ENCODE measurements around the gene PSD4.

The PSD4 gene

GRCh38 chr2:113238871-113239839, 65.4 kb downstream of the PSD4 start:
- no peak for DNase-seq (ENCODE audit: low spot score)

DNA sequence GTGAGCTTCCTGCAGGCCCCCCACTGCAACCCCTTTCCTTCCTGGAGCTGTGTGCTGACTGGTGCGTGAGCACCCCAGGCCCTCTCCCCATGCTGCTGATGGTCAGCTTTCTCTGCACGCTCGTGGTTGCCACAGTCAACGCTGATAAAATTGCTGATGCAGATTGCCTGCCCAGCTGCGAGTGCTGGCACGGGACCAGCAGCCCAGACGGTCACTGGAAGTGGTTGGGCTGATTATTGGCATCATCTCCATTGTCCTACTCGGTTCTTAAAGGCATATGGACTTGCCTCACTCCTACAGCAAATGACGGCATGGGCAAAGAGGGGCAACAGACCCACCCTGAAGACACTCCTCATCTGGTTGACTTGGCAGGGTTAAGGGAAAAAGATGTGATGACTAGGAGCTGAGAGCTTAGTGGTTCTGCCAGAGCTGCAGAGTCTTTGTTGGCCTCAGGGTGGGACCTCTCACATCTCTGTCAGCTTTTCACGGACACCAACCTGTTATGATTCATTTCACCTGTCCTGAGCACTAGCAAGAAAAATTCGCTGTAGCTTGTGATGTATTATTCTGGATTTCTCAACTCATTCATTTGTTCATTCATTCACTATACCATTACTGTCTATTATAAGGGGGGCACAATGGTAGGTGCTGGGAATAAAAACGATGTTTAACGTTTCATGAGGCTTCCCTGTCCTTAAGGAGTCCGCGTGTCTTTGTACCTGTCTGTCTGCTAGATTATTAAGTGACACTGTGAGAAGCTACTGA, 66.6 kb downstream of the PSD4 start:
- peak; percentile 80 for DNase-seq (ENCODE audit: low spot score)

- DNase-seq (ENCODE audit: low spot score): peak; percentile 31
Observed at GRCh38 chr2:113240915-113241911, 67.4 kb downstream of the PSD4 start.

GRCh38 chr2:113242327-113242726, 68.6 kb downstream of the PSD4 start:
- no peak for DNase-seq (ENCODE audit: low spot score)

- DNase-seq (ENCODE audit: low spot score): no peak
Observed at GRCh38 chr2:113245276-113245711, 71.5 kb downstream of the PSD4 start.

- DNase-seq (ENCODE audit: low spot score): no peak
Observed at GRCh38 chr2:113246606-113247005, 72.8 kb downstream of the PSD4 start.

DNA sequence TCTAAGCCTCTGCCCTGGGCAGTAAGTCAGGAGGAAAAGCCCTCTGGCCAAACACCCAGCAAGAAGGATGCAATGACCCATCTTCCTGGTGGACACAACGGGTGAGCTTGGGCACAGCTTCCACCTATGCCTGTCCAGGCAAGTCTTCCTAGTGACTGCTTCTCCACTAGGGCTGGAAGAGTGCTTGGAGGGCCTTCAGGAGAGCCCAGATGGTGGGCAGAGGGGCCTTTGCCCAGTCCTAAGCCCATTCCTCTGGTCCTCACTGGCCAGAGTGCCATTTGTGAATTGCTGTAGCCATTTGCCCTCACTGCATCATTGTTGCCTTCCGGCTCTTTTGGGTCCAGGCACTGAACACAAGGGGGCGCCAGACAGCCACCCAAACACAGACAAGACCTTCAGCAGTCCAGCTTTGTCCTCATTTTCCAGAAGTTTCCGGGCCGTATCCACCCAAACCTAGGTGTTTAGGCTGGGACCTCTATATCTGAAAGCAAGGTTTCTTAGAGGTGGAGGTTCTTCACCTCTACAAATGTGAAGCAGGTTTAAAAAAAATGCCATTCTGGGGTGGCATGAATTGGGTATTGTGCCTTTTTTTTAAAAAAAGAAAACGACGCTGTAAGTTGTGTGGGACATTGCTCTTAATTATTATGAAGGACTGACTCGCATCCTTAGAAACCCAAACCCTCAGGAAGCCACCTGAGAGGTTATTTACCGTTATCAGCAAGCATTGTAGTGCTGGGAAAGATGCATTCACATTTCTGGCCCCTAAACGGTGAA, 75.4 kb downstream of the PSD4 start:
- peak; percentile 88 for DNase-seq (ENCODE audit: low spot score)

DNA sequence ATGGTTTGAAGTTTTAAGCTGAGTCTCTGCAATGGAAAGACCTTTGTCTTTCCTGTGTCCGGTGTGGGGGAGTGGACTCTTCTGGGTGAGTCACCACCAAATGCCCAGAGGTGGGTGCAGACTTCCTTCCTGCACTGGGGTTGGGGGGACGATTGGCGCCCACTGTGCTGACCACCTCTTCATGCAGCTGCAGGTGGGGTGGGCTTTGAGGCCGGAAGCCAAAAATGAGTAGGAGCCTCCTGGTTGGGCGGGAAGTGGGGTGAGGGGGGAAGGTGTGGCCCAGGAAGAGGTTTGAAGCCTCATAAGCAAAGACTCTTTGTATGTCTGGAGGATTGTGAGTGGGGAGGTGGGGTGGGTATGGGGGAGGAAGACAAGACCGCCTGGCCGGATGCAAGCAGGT, 77.3 kb downstream of the PSD4 start:
- no peak for DNase-seq (ENCODE audit: low spot score)

DNA sequence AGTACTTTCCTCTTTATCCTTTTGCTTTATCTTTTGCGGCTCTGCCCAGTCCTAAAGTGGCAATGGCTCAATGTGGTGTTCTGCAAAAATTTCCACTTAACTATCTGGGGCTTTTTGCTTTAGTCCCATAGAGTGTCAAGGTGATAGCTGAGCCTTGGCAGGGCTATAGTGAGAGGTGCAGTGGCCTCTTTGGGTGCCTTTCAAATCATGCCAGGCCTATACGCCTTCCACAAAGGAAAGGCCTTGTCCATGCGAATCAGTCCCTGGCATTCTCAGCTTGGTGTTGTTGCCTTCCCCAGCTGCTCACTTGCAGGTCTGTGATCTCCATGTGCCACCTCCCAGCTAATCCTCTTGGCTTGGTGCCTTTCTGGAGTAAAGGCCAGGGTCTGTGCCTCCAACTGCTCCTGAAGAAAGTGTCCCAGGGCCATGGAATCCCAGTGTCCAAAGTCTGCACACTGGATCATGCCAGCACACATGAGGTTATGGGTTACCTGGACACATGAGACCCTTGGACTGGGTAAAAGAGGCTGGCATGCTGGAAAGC, 78.3 kb downstream of the PSD4 start:
- DNase-seq (ENCODE audit: low spot score): no peak

DNA sequence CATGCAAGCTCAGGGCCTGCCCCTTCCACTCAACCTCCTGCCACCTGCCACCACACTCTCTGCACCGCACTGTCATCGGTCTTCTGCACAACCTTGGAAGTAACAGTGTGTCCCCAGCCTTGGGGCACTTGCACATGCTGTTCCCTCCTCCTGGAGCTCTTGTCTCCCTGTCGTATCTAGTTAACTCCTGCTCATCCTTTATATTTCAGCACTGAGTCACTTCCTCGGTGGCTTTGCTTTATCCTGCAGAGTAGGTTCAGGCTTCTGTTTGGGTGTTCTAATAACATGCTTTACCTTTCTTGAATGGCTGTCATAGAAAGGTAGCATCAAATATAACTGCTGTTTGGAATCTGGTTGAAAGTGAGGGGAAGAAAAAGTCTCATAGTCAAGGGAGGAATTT, 79.7 kb downstream of the PSD4 start:
- no peak for DNase-seq (ENCODE audit: low spot score)

GRCh38 chr2:113255140-113256070, 81.6 kb downstream of the PSD4 start:
- no peak for DNase-seq (ENCODE audit: low spot score)

- DNase-seq (ENCODE audit: low spot score): peak; percentile 50
Observed at GRCh38 chr2:113257516-113258264, 83.9 kb downstream of the PSD4 start.

DNA sequence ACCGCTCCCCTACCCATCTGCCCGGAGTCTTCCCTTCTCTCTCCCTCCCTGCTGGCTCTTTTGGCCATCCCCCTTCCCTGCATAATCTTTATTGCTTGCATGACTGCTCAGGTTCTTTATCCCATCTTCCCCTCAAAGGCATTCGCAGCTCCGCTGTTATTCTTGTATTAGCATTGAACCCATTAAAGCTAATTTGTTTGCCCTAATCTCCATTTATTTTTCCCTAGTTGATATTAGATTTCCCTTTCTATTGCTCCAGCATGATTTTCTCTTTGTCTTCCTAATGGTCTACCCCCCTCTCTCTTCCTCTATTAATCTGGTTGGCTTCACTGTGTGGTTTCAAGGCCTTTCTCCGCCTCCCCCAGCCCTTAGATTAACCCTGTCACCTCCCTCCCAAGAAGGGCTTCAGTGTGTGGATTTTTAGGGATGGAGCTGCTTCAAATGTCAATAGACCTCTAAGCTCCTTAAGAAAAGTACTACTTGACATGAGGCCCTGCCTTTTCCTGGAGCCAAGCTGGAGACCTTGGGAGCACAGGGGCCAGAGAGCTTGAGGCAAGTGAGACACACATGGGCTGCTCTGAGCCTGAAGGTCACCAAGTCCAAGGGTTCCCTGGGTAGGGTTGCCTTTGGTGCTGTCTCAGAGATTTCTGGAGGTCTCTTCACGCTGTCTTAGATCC, 84.8 kb downstream of the PSD4 start:
- no peak for DNase-seq (ENCODE audit: low spot score)

Data from pons (tissue), 1 donor.